Vagina (tissue), 2 donors: ENCODE measurements around the gene RFXAP. TPM values are rescaled to one million over a fixed set of nuclear protein-coding genes. Genes with fewer than 3 reads are reported as not detected.

ENCODE experiments used
- DNase-seq, 2 donors: peaks; one replicate each; pipeline ENCODE4 v3.0.0-alpha.2; 2017; ENCODE audit errors: extremely low spot score in 2 of 2
- H3K27ac ChIP-seq: fragments of 200-600 bp; sonication (generic); one replicate; pipeline ENCODE4 v1.5.1; 2019
- H3K27me3 ChIP-seq: fragments of 200-600 bp; sonication (generic); one replicate; pipeline ENCODE4 v1.5.1; 2019
- H3K36me3 ChIP-seq, 2 donors: fragments of 200-600 bp; sonication (generic); one replicate each; pipeline ENCODE4 v1.5.1; 2017 to 2019
- H3K4me1 ChIP-seq: fragments of 200-600 bp; sonication (generic); one replicate; pipeline ENCODE4 v1.5.1; 2019
- H3K4me3 ChIP-seq, 2 donors: fragments of 200-600 bp; sonication (generic); 1 replicate in 1 of 2; 2 replicates in 1 of 2; pipeline ENCODE4 v1.5.1; 2016 to 2019
- H3K9me3 ChIP-seq: fragments of 200-600 bp; sonication (generic); one replicate; pipeline ENCODE4 v1.5.1; 2019
- CTCF ChIP-seq, 3 experiments: fragments of 450-650 bp in 2 of 3; fragments of 200-600 bp in 1 of 3; sonication (generic) in 1 of 3; IDR thresholded peaks; one replicate each; pipeline ENCODE4 v1.5.1; 2017 to 2019; ENCODE audit warnings: antibody characterized with exemption in 3 of 3, mild to moderate bottlenecking in 2 of 3, moderate library complexity in 2 of 3
- POLR2A ChIP-seq, 2 donors: fragments of 450-650 bp; IDR thresholded peaks; one replicate each; pipeline ENCODE4 v1.6.1; 2017; ENCODE audit warnings: antibody characterized with exemption in 2 of 2, mild to moderate bottlenecking in 2 of 2, moderate library complexity in 2 of 2
- POLR2AphosphoS5 ChIP-seq, 2 donors: sonication (generic); formaldehyde crosslinking; IDR thresholded peaks; one replicate each; pipeline ENCODE4 v1.9.0; 2017; ENCODE audit warnings: antibody characterized with exemption in 2 of 2, mild to moderate bottlenecking in 2 of 2, low read depth in 1 of 2; ENCODE audit not compliant: insufficient read depth in 1 of 2
- intact Hi-C: fragments of 100-400 bp; cut with DNase I; formaldehyde crosslinking; loops from one replicate; pipeline ENCODE4 v1.15.1; 2023
- total RNA-seq: library from RNA; depleted of rRNA; stranded (reverse); fragments of >200 nt; gene quantifications from one replicate; pipeline ENCODE4 v1.2.3, GENCODE V29; 2016

Gene RFXAP
- total RNA-seq, 1 donor from 2014 or later = 7.4 TPM

GRCh38 chr13:36815062-36815461 is 4.0 kb upstream of the RFXAP start:
- no peak overlapping the region for H3K4me3 ChIP-seq
- TF ChIP-seq POLR2AphosphoS5 (IDR thresholded peaks at IDR 0.05; ENCODE audit: insufficient read depth in 1 of 2, low read depth in 1 of 2) (no peak), CTCF (IDR thresholded peaks at IDR 0.05) (no peak), POLR2A (IDR thresholded peaks at IDR 0.05) (no peak)
- intact Hi-C loops = no loop called here
- H3K36me3 ChIP-seq = no peaks in the 10 kb centered on the region
- peaks cover 2% of the 10 kb centered on the region for H3K4me1 ChIP-seq
- H3K9me3 ChIP-seq = no peaks in the 10 kb centered on the region
- no peak for DNase-seq
- H3K27ac ChIP-seq = no peak overlapping the region
- no peaks in the 10 kb centered on the region for H3K27me3 ChIP-seq

GRCh38 chr13:36817996-36818803 is 822 bp upstream of the RFXAP start:
- TF ChIP-seq POLR2AphosphoS5 (IDR thresholded peaks at IDR 0.05; ENCODE audit: insufficient read depth in 1 of 2, low read depth in 1 of 2) = no peak
- no peak for TF ChIP-seq CTCF (IDR thresholded peaks at IDR 0.05)
- TF ChIP-seq POLR2A (IDR thresholded peaks at IDR 0.05) = no peak
- intact Hi-C loops = no loop called here
- H3K27me3 ChIP-seq = no peaks in the 10 kb centered on the region
- H3K27ac ChIP-seq = peak overlapping the region; percentile 81
- peaks cover 33% of the 10 kb centered on the region for H3K4me1 ChIP-seq
- no peak for DNase-seq
- no peaks in the 10 kb centered on the region for H3K9me3 ChIP-seq
- H3K4me3 ChIP-seq = peak overlapping the region; percentile 79 to 81
- H3K36me3 ChIP-seq = no peaks in the 10 kb centered on the region

- peak overlapping the region; percentile 81 for H3K27ac ChIP-seq
- DNase-seq = no peak
- no peaks in the 10 kb centered on the region for H3K36me3 ChIP-seq
- H3K4me1 ChIP-seq = peaks cover 33% of the 10 kb centered on the region
- peak overlapping the region; percentile 79 to 81 for H3K4me3 ChIP-seq
- TF ChIP-seq POLR2AphosphoS5 (IDR thresholded peaks at IDR 0.05; ENCODE audit: insufficient read depth in 1 of 2, low read depth in 1 of 2) = no peak
- TF ChIP-seq POLR2A (IDR thresholded peaks at IDR 0.05) = no peak
- no peak for TF ChIP-seq CTCF (IDR thresholded peaks at IDR 0.05)
- H3K27me3 ChIP-seq = no peaks in the 10 kb centered on the region
- intact Hi-C loops = no loop called here
- H3K9me3 ChIP-seq = no peaks in the 10 kb centered on the region
Measured at GRCh38 chr13:36819739-36820090, 693 bp downstream of the RFXAP start.

GRCh38 chr13:36820222-36820621 is 1.2 kb downstream of the RFXAP start:
- Histone ChIP-seq H3K9me3 (no peaks in the 10 kb centered on the region), H3K27me3 (no peaks in the 10 kb centered on the region), H3K27ac (peak overlapping the region; percentile 81), H3K36me3 (no peaks in the 10 kb centered on the region), H3K4me1 (peaks cover 33% of the 10 kb centered on the region), H3K4me3 (peak overlapping the region; percentile 79 to 81)
- intact Hi-C loops = no loop called here
- DNase-seq = no peak
- no peak for TF ChIP-seq POLR2AphosphoS5 (IDR thresholded peaks at IDR 0.05; ENCODE audit: insufficient read depth in 1 of 2, low read depth in 1 of 2)
- no peak for TF ChIP-seq CTCF (IDR thresholded peaks at IDR 0.05)
- no peak for TF ChIP-seq POLR2A (IDR thresholded peaks at IDR 0.05)

GRCh38 chr13:36822785-36823184 is 3.8 kb downstream of the RFXAP start:
- intact Hi-C loops = no loop called here
- Histone ChIP-seq H3K9me3 (no peaks in the 10 kb centered on the region), H3K4me1 (peaks cover 33% of the 10 kb centered on the region), H3K4me3 (no peak overlapping the region), H3K36me3 (peaks cover 0 to 5% of the 10 kb centered on the region in 2 donors), H3K27me3 (no peaks in the 10 kb centered on the region), H3K27ac (no peak overlapping the region)
- DNase-seq = no peak
- TF ChIP-seq CTCF (IDR thresholded peaks at IDR 0.05) = no peak
- no peak for TF ChIP-seq POLR2A (IDR thresholded peaks at IDR 0.05)
- no peak for TF ChIP-seq POLR2AphosphoS5 (IDR thresholded peaks at IDR 0.05; ENCODE audit: insufficient read depth in 1 of 2, low read depth in 1 of 2)
